ENCODE data around the gene SH3BP4.

SH3BP4 gene

GRCh38 chr2:234935311-234935710, 16.5 kb upstream of the SH3BP4 start:
- no peak for DNase-seq (ENCODE audit: low read depth, low spot score)
- no peaks in the 10 kb centered on the region for H3K36me3 ChIP-seq (ENCODE audit: insufficient read depth, low read length)
- H3K9ac ChIP-seq (ENCODE audit: insufficient read length) = no peak overlapping the region
- TF ChIP-seq POLR2AphosphoS5 (IDR thresholded peaks at IDR 0.05; ENCODE audit: borderline replicate concordance, low read depth, low read length) (no peak), FOXP2 (optimal IDR thresholded peaks at IDR 0.05; ENCODE audit: control extremely low read depth, extremely low read length, insufficient read depth) (no peak), EZH2 (IDR thresholded peaks at IDR 0.05) (no peak)
- H3K27ac ChIP-seq = no peak overlapping the region
- H3K4me3 ChIP-seq = no peak overlapping the region
- H3K9me3 ChIP-seq (ENCODE audit: low read depth, low read length) = no peaks in the 10 kb centered on the region

DNA sequence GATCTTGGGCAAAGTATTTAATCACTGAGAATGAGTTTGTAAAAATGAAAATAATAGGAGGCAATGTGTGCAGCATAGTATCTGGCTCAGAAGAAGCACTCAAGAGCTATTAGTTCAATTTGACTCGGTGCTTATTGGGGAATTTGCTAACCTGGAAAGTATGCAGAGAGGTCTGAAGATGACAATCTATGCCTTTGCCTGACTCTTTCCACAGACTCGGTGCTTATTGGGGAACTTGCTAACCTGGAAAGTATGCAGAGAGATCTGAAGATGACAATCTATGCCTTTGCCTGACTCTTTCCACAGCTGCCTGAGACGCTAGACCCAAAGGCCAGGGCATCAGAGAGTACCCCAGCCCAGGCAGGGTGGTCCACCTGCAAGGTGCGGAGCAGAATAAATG, 12.2 kb upstream of the SH3BP4 start:
- no peaks in the 10 kb centered on the region for H3K36me3 ChIP-seq (ENCODE audit: insufficient read depth, low read length)
- no peak for TF ChIP-seq FOXP2 (optimal IDR thresholded peaks at IDR 0.05; ENCODE audit: control extremely low read depth, extremely low read length, insufficient read depth)
- no peak for TF ChIP-seq EZH2 (IDR thresholded peaks at IDR 0.05)
- TF ChIP-seq POLR2AphosphoS5 (IDR thresholded peaks at IDR 0.05; ENCODE audit: borderline replicate concordance, low read depth, low read length) = no peak
- H3K9ac ChIP-seq (ENCODE audit: insufficient read length) = no peak overlapping the region
- no peak for DNase-seq (ENCODE audit: low read depth, low spot score)
- H3K4me3 ChIP-seq = no peak overlapping the region
- H3K9me3 ChIP-seq (ENCODE audit: low read depth, low read length) = peaks cover 4% of the 10 kb centered on the region; the same call in 1 of the 2 replicates
- H3K27ac ChIP-seq = no peak overlapping the region

GRCh38 chr2:234939996-234940395, 11.8 kb upstream of the SH3BP4 start:
- no peak overlapping the region for H3K9ac ChIP-seq (ENCODE audit: insufficient read length)
- TF ChIP-seq FOXP2 (optimal IDR thresholded peaks at IDR 0.05; ENCODE audit: control extremely low read depth, extremely low read length, insufficient read depth) = no peak
- TF ChIP-seq EZH2 (IDR thresholded peaks at IDR 0.05) = no peak
- no peak for TF ChIP-seq POLR2AphosphoS5 (IDR thresholded peaks at IDR 0.05; ENCODE audit: borderline replicate concordance, low read depth, low read length)
- H3K27ac ChIP-seq = no peak overlapping the region
- no peaks in the 10 kb centered on the region for H3K36me3 ChIP-seq (ENCODE audit: insufficient read depth, low read length)
- peaks cover 4% of the 10 kb centered on the region; the same call in 1 of the 2 replicates for H3K9me3 ChIP-seq (ENCODE audit: low read depth, low read length)
- H3K4me3 ChIP-seq = no peak overlapping the region
- no peak for DNase-seq (ENCODE audit: low read depth, low spot score)

DNA sequence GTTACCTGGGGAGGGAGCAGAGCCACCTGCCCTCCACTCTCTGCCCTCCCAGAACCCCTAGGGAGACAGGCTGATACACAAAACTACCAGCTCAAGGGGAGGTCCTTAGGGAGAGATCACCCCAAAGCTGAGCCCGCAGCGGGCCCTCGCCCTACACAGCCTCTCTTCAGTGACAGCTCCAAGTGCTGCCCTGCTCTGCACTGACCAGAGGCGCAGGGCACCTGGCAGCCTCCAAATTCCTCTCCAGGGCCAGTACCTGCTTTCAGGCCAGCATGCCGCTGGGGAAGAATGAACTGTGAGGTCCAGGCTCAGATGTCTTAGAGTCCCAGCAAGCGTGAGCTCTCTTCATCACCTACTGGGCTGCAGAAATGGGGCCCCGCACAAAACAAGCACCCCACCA, 11.3 kb upstream of the SH3BP4 start:
- Histone ChIP-seq H3K9ac (ENCODE audit: insufficient read length) (no peak overlapping the region), H3K27ac (no peak overlapping the region), H3K9me3 (ENCODE audit: low read depth, low read length) (peaks cover 4% of the 10 kb centered on the region; the same call in 1 of the 2 replicates), H3K4me3 (no peak overlapping the region), H3K36me3 (ENCODE audit: insufficient read depth, low read length) (no peaks in the 10 kb centered on the region)
- no peak for TF ChIP-seq POLR2AphosphoS5 (IDR thresholded peaks at IDR 0.05; ENCODE audit: borderline replicate concordance, low read depth, low read length)
- no peak for TF ChIP-seq FOXP2 (optimal IDR thresholded peaks at IDR 0.05; ENCODE audit: control extremely low read depth, extremely low read length, insufficient read depth)
- no peak for TF ChIP-seq EZH2 (IDR thresholded peaks at IDR 0.05)
- no peak for DNase-seq (ENCODE audit: low read depth, low spot score)

GRCh38 chr2:234945339-234945873, 6.4 kb upstream of the SH3BP4 start:
- Histone ChIP-seq H3K9me3 (ENCODE audit: low read depth, low read length) (peaks cover 4% of the 10 kb centered on the region; the same call in 1 of the 2 replicates), H3K36me3 (ENCODE audit: insufficient read depth, low read length) (no peaks in the 10 kb centered on the region), H3K4me3 (no peak overlapping the region), H3K9ac (ENCODE audit: insufficient read length) (no peak overlapping the region), H3K27ac (no peak overlapping the region)
- TF ChIP-seq EZH2 (IDR thresholded peaks at IDR 0.05) (no peak), POLR2AphosphoS5 (IDR thresholded peaks at IDR 0.05; ENCODE audit: borderline replicate concordance, low read depth, low read length) (no peak), FOXP2 (optimal IDR thresholded peaks at IDR 0.05; ENCODE audit: control extremely low read depth, extremely low read length, insufficient read depth) (no peak)
- DNase-seq (ENCODE audit: low read depth, low spot score) = no peak

DNA sequence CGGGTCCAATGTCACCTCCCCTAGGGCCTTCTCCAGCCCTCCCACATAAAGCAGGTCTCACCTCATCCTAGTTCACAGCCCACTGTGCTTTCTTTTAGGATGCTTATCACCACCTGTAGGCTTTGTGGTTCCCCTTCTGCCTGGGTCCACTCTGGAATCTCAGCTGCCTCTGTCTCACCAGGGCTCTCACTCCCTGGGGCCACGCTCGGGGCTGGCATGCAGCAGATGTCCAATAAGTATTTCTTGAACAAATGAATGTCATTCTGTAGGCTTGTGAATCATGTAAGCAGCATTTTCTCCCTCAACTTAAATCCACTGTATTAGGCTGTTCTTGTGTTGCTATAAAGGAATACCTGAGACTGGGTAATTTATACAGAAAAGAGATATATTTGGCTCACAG, 4.3 kb upstream of the SH3BP4 start:
- no peak for DNase-seq (ENCODE audit: low read depth, low spot score)
- H3K4me3 ChIP-seq = no peak overlapping the region
- H3K27ac ChIP-seq = no peak overlapping the region
- TF ChIP-seq EZH2 (IDR thresholded peaks at IDR 0.05) (no peak), POLR2AphosphoS5 (IDR thresholded peaks at IDR 0.05; ENCODE audit: borderline replicate concordance, low read depth, low read length) (no peak), FOXP2 (optimal IDR thresholded peaks at IDR 0.05; ENCODE audit: control extremely low read depth, extremely low read length, insufficient read depth) (no peak)
- H3K9ac ChIP-seq (ENCODE audit: insufficient read length) = no peak overlapping the region
- peaks cover 4% of the 10 kb centered on the region; the same call in 1 of the 2 replicates for H3K9me3 ChIP-seq (ENCODE audit: low read depth, low read length)
- no peaks in the 10 kb centered on the region for H3K36me3 ChIP-seq (ENCODE audit: insufficient read depth, low read length)

DNA sequence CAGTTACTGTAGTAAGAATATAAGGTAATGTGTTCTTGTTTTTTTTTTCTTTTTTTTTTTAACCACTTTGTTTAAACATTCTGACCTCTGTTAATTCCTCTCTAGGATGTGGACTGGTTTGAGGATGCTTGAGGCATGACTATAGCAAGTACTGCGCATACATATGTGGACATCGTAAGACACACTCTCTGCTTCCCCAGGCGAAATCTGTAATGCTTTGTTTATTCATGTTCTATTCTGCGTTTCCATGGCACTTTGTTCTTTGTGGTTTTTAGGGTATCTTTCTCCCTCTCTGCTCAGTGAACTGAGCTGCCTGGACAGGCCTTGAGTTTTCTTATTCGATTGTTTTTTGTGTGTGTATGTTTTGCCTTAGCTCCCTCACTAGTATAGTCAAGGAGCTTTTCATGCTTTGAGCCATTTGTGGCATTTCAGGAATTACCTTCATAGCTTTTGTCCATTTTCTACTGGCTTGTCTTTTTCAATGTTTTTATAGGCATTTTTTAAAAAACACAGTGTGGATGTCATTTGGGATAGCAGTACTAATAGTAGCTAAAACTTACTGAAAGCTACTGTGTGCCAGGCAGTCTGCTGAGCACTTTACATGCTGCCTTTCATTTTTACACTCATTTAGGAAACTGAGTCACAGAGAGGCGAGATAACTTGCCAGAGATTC, 1.9 kb upstream of the SH3BP4 start:
- Histone ChIP-seq H3K4me3 (no peak overlapping the region), H3K9ac (ENCODE audit: insufficient read length) (no peak overlapping the region), H3K36me3 (ENCODE audit: insufficient read depth, low read length) (no peaks in the 10 kb centered on the region), H3K9me3 (ENCODE audit: low read depth, low read length) (no peaks in the 10 kb centered on the region), H3K27ac (no peak overlapping the region)
- no peak for DNase-seq (ENCODE audit: low read depth, low spot score)
- TF ChIP-seq FOXP2 (optimal IDR thresholded peaks at IDR 0.05; ENCODE audit: control extremely low read depth, extremely low read length, insufficient read depth) = no peak
- TF ChIP-seq EZH2 (IDR thresholded peaks at IDR 0.05) = no peak
- no peak for TF ChIP-seq POLR2AphosphoS5 (IDR thresholded peaks at IDR 0.05; ENCODE audit: borderline replicate concordance, low read depth, low read length)

DNA sequence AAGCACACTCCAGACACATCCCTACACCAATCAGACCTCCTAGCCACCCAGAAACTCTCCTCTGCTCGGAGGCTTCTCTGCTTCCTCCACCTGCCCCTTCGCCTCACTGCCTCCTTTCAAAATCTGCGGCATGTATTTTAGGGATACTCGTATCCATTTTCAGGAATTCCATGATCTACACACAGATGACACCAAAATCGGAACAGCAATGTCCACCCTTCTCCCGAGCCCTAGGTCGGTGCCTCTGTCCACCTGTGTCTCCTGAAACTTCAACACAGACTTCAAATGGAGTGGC, 1.4 kb upstream of the SH3BP4 start:
- Histone ChIP-seq H3K4me3 (no peak overlapping the region), H3K36me3 (ENCODE audit: insufficient read depth, low read length) (no peaks in the 10 kb centered on the region), H3K9me3 (ENCODE audit: low read depth, low read length) (no peaks in the 10 kb centered on the region), H3K9ac (ENCODE audit: insufficient read length) (no peak overlapping the region), H3K27ac (no peak overlapping the region)
- DNase-seq (ENCODE audit: low read depth, low spot score) = no peak
- TF ChIP-seq POLR2AphosphoS5 (IDR thresholded peaks at IDR 0.05; ENCODE audit: borderline replicate concordance, low read depth, low read length) (no peak), EZH2 (IDR thresholded peaks at IDR 0.05) (no peak), FOXP2 (optimal IDR thresholded peaks at IDR 0.05; ENCODE audit: control extremely low read depth, extremely low read length, insufficient read depth) (no peak)
